OCI-LY7 (cell line): ENCODE measurements around the gene GAB3.

Experiments
- EZH2phosphoT487 ChIP-seq: fragments of 200-600 bp; sonication (generic); IDR thresholded peaks from 2 replicates; pipeline ENCODE4 v1.6.1; 2018; ENCODE audit warnings: low read depth, borderline replicate concordance, mild to moderate bottlenecking, mixed run types, antibody characterized with exemption, low read length, moderate library complexity, mixed read lengths
- TF ChIP-seq, protein P1 (sequence below): fragments of 200-600 bp; sonication (generic); conservative IDR thresholded peaks from 2 replicates; pipeline ENCODE4 v1.5.1; 2014; ENCODE audit warnings: mild to moderate bottlenecking, antibody characterized with exemption, low read length, moderate library complexity, mixed read lengths

DNA sequence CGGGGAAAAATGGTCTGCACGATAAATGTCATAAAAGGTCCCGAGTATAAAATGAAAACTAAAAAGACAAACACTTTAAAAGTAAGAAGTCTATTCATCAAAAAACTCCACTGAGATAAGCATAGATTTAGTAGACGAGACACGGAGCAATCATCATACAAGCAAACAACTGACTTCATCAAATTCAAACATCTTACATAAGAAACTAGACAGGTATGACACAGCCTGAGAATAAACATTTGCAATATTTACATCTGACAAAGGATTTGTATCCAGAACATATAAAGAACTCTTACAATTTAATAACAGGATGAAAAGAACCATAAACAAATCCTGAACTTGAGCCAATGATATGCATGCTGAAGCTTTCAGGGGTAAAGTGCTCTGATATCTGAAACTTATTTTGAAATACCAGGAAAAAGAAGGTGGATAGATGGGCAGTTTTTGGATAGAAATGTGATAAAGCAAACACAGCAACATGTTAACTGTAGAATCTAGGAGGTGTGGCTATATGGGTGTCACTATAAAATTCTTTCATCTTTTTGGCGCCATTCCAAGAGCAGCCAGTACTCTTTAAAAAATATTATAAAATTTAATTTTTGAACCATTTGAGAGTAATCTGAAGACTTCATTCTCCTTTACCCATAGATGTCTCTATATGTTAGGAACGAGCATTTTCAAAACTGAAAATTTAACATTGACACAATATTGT lies 42.4 kb upstream of the GAB3 start:
- TF ChIP-seq, protein P1, sequence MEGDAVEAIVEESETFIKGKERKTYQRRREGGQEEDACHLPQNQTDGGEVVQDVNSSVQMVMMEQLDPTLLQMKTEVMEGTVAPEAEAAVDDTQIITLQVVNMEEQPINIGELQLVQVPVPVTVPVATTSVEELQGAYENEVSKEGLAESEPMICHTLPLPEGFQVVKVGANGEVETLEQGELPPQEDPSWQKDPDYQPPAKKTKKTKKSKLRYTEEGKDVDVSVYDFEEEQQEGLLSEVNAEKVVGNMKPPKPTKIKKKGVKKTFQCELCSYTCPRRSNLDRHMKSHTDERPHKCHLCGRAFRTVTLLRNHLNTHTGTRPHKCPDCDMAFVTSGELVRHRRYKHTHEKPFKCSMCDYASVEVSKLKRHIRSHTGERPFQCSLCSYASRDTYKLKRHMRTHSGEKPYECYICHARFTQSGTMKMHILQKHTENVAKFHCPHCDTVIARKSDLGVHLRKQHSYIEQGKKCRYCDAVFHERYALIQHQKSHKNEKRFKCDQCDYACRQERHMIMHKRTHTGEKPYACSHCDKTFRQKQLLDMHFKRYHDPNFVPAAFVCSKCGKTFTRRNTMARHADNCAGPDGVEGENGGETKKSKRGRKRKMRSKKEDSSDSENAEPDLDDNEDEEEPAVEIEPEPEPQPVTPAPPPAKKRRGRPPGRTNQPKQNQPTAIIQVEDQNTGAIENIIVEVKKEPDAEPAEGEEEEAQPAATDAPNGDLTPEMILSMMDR: no peak
- TF ChIP-seq EZH2phosphoT487: no peak
